IPS DF 4.7 (cell line): ENCODE measurements around the gene NAAA.
"Not testable (repeated sequence)": the region's sequence is repeated elsewhere in the genome, so short reads cannot be mapped to it uniquely, and the experiment has no call there.

Experiments used
- DNase-seq: peaks from one replicate; pipeline ENCODE4 v3.0.0-alpha.2; 2013; ENCODE audit warnings: low spot score; ENCODE audit errors: extremely low read depth

Gene NAAA

DNA sequence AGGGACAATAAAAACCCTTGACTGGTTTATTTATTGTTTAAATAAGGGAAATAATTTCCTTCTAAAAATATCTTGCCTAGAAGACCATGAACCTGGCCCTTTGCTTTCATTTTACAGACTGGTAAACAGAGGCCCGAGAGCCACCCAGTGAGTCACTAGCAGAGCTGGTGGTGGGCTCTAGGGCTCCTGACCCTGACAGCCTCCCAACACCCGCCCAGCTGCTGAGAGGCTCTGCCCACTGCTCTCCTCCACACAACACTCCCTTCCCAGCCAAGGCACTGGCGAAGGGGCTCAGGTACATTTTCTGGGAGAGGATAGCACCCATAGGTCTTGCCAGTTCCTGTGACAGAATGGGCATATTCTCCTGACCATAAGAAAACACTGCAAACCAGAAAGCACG lies 20.5 kb downstream of the NAAA start:
- DNase-seq: no peak

- no peak for DNase-seq
Measured at GRCh38 chr4:75919920-75920319, 20.9 kb downstream of the NAAA start.

- no peak for DNase-seq
Measured at GRCh38 chr4:75916091-75916661, 24.6 kb downstream of the NAAA start.

GRCh38 chr4:75912968-75913367 lies 27.8 kb downstream of the NAAA start:
- DNase-seq: no peak

DNA sequence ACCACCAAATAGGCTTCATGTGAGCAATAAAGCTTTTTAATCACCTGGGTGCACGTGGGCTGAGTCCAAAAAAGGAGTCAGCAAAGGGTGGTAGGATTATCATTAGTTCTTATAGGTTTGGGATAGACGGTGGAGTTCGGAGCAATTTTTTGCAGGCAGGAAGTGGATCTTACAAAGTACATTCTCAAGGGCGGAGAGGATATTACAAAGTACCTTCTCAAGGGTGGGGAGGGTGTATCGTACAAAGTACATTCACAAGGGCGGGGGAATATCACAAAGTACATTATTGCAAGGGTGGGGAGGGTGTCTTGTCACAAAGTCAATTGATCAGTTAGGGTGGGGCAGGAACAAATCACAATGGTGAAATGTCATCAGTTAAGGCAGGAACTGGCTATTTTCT lies 30.0 kb downstream of the NAAA start:
- DNase-seq: not testable (repeated sequence)

DNA sequence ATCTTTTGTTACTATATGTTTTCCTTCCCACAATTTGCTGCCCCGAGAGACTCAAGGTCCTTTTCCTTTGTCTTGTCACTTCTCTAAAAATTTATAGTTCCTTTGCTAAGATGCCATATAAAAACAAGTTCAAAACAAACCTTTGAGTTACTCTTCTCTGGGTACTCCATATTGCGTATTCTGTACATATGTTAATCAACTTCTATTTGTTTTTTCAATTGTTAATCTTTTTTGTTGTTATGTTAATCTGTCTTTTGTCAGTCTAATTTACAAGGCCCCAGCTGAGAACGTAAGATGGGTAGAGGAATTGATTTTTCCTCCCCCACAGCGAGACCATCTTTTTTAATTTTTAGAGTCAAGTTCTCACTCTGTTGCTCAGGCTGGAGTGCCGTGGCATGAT lies 31.4 kb downstream of the NAAA start:
- DNase-seq: no peak

DNA sequence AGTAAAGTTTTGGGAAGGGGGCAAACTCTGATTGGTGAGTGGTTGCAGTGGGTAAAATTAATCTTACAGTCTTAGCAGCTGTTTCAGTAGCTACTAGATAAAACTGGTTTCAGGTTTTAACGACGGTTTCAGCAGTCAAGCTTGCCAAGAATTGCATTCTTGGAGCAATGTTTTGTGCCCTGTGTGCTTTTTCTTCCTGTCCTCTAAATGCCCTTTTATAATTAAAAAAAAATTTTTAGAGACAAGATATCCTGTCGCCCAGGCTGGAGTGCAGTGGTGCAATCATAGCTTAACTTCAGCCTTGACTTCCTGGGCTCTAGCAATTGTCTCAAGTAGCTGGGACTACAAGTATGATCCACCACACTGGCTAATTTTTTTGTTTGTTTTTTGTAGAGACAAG lies 32.3 kb downstream of the NAAA start:
- no peak for DNase-seq

GRCh38 chr4:75907966-75908365 lies 32.8 kb downstream of the NAAA start:
- no peak for DNase-seq

DNA sequence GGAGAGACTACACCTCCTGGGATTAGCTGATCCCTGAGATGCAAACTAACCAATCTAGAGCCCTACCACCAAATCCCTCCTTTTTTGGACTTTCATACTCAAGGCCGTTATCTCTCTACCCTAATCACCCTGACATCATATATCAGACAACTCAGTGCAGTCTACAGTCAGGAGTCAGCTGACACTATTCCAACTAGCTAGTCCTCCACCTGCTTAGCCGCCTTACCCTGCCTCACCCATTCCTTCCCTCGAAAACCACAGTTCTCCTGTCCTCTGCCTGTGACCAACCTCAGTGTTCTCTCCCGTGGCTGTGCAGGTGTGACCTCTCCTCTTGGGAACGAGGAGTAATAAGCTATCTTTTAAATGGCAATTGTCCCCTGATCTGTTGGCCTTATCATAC lies 36.7 kb downstream of the NAAA start:
- no peak for DNase-seq

- no peak for DNase-seq
Measured at GRCh38 chr4:75902352-75902751, 38.5 kb downstream of the NAAA start, which contains the start of gene PPEF2. Gene PPEF2, minus strand, starts transcription at chr4:75902452. Its CDS starts 6,127 bp downstream, at chr4:75896325.

- DNase-seq: no peak
Measured at GRCh38 chr4:75898536-75898935, 42.3 kb downstream of the NAAA start.

DNA sequence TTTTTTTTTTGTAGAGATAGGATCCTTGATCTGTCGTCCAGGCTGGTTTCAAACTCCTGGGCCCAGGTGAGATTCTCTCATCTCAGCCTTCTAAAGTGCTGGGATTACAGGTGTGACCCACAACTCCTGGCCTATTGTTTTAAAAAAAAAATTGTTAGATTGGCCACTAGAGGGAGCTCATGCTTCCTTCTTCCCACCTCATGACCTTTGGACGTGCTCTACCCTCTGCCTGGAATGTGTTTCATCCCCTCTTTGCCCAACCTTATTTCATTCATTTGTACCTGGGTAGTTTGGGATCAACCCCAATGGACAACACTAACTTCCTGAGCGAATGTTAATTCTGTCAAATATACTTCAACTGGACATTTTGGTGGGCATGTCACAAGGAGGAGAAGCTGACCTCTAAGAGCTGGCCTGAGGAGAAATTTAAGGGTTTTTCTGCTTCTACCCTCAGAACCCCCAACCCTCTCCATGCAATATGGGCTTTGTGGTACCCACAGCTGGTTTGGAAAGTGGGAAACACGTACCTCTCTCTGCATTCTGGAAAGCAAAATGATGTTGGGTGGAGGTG lies 45.0 kb downstream of the NAAA start:
- DNase-seq: no peak

- DNase-seq: no peak
Measured at GRCh38 chr4:75892508-75892907, 48.3 kb downstream of the NAAA start.

GRCh38 chr4:75891611-75892010 lies 49.2 kb downstream of the NAAA start:
- DNase-seq: no peak

DNA sequence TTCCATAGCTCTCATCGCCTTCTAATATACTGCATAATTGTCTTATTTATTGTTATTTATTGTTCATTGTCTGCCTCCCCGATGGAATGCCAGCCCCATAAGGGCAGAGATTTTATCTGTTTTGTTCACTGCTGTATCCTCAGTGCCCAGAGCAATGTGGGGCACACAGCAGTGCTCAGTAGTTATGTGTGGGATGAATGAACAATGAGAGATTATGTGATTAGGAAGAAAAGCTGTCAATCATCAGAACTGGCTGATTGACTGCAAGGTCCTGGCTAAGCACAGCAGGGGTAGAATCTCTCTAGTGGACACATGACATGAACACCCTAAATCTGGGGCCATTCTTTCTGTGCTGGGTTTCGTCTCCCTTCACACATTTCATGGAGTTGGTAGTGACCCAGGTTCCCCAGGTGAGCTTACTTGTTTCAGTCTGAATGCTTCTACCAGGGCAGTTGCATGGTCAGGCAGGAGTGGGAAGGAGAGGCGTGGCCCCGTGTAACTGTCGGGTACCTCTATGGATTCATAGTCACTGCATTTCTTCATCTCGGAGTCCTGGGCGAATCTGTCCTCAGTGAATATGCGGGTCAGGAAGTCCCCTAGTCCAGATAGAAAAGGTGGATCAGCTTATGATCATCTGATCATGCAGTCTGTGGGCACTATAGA lies 51.1 kb downstream of the NAAA start:
- no peak for DNase-seq

DNA sequence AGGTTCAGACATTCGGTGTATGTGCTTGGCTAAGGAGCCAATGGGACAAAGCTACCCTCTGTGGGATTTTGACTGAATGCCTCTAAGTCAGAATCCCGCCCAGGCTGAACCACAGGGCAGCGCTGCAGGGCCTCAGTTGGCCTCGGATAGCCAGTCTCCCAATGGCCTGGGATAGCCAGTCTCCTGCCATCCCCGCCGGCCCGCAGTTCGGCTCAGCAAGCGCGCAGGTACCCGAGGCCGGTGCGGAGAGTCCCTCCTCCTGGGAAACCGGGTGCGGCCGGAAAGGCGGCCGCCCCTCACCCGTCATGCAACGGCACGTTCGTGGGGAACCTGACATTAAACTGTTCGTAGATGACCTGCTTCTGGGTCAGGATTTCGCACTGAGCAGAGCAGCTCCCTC lies 54.7 kb downstream of the NAAA start:
- DNase-seq: no peak

DNA sequence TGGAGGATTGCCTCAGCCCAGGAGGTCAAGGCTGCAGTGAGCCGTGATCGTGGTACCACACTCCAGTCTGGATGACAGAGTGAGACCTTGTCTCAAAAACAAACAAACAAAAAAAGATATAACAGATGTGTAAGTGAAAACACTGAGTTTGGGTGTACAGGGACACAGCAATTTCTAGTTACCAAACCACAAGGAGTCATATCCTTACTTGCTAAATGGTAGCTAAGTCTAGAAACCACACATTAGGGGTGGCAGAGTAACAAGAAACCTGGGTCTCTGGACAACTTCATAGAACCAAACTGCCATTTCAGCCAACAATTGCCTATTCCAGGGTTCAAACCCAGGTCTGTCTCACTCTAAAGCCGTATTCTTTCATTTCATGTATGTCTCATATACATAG lies 59.3 kb downstream of the NAAA start:
- DNase-seq: no peak

DNA sequence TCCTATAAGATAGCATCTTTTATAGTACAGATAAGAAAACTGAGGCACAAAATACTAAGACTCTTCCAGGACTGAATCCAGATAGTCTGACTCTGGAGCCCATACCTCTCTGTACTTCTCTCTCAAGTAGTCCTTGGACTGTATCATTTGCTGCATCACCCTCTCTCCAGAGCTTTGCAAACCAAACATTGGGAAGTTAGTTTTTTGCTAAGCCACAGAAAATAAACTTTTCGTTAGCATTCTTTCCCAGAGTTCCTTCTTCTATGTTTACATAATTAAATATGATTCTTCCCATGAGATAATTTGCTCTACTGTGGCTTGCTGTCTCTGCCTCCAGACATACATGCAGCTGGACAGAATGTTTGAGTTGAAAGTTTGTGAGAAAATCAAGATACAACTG lies 60.5 kb downstream of the NAAA start:
- DNase-seq: no peak

DNA sequence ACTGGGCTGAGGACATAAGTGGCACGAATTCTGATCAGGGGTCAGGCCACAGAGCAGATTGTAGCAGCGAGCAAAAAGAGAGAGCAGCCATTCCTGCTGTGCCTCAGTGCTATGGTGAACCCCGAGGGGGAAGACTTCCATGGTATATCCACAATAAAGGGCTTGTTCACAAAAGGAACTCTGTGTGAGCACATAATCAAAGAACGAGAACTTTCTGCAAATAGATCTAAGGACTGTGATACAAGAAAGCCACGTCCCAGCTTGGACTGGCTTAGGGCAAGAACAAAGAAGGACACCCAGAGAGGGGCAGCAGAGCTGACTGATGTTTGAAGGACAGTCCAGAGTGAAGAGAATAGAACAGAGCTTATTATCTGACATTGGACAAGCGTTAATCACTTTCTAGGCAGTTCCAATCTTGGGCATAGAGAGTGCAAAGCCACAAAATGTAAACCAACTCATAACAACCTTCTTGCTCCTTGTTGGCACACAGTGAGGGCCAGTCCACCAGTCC lies 62.5 kb downstream of the NAAA start:
- DNase-seq: no peak

- no peak for DNase-seq
Measured at GRCh38 chr4:75876218-75876617, 64.6 kb downstream of the NAAA start.

DNA sequence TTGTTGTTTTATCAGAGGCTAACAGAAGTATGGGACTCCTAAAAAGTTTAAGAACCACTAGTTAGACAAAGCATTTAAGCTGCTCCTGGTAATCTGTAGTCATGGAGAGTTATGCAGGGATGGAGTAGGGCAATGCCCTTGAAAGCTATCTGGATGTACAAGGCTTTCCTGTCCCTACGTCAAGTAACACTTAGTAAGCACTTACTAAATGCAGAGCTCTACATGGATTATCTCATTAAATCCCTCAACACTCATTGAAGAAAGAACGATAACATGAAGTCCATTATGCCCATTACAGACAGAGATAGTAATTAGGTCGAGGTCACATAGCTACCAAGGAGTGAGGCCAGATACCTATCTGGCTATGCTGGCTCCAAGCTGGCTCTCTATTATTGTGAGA lies 71.7 kb downstream of the NAAA start:
- no peak for DNase-seq

DNA sequence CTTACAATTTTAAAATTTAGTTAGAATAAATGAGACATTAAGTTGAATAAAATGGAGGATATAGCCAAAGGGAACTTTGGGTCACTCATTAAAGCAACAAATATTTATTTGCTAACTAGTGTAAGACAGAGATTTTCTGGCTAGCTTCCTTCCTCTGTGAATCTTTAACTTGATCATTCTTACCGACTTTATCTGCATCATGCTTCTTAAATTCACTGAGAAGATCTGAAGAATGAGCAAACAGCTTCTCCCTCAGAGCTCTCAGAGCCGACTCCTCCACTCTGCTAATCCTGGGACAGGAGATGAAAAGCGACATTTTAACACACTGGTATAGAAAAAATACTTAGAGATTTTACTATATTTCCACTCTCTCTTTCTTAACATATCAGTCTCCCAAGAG lies 73.7 kb downstream of the NAAA start:
- no peak for DNase-seq
